DOHH2 (cell line): Measurements from ENCODE around the gene INSIG2.

Experiments used
- EZH2phosphoT487 ChIP-seq: fragments of 200-600 bp; sonication (generic); IDR thresholded peaks from 2 replicates; pipeline ENCODE4 v1.6.1; 2017; ENCODE audit warnings: borderline replicate concordance, mild to moderate bottlenecking, antibody characterized with exemption, low read length, moderate library complexity, mixed read lengths
- TF ChIP-seq, protein P1 (sequence below): fragments of 200-600 bp; sonication (generic); IDR thresholded peaks from one replicate; pipeline ENCODE4 v1.5.1; 2014; ENCODE audit warnings: antibody characterized with exemption, mild to moderate bottlenecking, low read depth, low read length; ENCODE audit not compliant: poor library complexity, severe bottlenecking

DNA sequence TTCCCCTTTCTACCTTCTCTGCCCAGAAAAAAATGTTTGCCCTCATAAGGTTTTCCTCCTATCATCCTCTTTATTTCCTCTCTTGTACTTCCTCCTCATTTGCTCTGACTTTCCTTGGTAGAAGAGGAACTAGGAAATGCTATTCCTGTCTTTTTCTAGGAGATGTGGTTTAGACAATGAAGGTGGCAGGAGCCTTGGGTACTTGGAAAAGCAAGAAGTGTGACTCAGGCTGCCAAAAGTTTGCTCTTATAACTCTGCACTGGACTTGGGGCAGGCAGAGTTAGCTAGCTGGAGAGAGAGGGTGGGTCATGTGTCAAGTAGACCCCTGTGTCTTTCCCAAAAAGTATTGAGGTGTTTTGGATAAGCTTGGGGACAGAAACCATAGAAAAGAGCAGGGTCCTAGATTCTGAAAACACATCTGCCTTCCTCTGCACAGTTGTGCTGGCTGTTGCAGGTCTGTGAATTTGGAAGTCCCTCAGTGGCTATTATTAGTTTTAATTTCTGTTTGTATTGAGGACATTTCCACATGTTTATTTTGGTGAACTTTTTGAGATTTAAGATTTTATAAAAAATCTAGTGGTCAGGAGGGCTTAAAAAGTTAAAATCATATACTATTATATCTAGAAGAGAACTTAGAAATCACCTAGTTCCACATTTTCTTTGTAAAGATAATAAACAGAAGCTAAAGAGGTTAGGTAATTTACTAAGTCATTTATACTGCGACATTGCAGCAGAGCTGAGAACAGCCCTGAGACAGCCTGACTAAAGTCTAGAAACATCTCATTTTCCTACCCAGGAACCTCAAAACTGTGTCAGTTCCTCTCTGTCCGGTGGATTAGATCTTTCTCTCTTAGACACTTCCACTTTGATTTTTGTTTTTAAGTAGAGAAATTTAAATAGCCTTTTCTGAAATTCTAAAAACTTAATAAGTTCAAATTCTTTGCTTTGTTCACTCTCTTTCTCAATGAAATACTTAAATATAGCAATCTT is 16.0 kb downstream of the INSIG2 start:
- TF ChIP-seq, protein P1, sequence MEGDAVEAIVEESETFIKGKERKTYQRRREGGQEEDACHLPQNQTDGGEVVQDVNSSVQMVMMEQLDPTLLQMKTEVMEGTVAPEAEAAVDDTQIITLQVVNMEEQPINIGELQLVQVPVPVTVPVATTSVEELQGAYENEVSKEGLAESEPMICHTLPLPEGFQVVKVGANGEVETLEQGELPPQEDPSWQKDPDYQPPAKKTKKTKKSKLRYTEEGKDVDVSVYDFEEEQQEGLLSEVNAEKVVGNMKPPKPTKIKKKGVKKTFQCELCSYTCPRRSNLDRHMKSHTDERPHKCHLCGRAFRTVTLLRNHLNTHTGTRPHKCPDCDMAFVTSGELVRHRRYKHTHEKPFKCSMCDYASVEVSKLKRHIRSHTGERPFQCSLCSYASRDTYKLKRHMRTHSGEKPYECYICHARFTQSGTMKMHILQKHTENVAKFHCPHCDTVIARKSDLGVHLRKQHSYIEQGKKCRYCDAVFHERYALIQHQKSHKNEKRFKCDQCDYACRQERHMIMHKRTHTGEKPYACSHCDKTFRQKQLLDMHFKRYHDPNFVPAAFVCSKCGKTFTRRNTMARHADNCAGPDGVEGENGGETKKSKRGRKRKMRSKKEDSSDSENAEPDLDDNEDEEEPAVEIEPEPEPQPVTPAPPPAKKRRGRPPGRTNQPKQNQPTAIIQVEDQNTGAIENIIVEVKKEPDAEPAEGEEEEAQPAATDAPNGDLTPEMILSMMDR = no peak
- no peak for TF ChIP-seq EZH2phosphoT487
